ENCODE results near the gene ALOX5. TPM values are rescaled to one million over a fixed set of nuclear protein-coding genes. Genes with fewer than 3 reads are reported as not detected.
"Not testable (repeated sequence)": the region's sequence is repeated elsewhere in the genome, so short reads cannot be mapped to it uniquely, and the experiment has no call there.

ALOX5 gene
- total RNA-seq, 2 experiments from 2014 or later = 0.56 to 0.60 TPM

GRCh38 chr10:45382591-45382990, 8.6 kb downstream of the ALOX5 start:
- intact Hi-C loops (cut with micrococcal nuclease) = no loop called here
- no peak for TF ChIP-seq CTCF (IDR thresholded peaks at IDR 0.05)
- Mint-ChIP-seq H3K4me1 (ENCODE audit: low read depth) (no peaks in the 10 kb centered on the region), H3K27ac (no peak overlapping the region), H3K4me3 (no peak overlapping the region), H3K27me3 (peaks cover 2% of the 10 kb centered on the region), H3K9me3 (no peaks in the 10 kb centered on the region), H3K36me3 (ENCODE audit: low read depth) (no peaks in the 10 kb centered on the region)
- ChIA-PET POLR2A (no interaction called here), CTCF (no interaction called here)
- ATAC-seq (no peak), DNase-seq (no peak)

GRCh38 chr10:45383682-45384330, 9.8 kb downstream of the ALOX5 start:
- ChIA-PET POLR2A (no interaction called here), CTCF (no interaction called here)
- no peak for ATAC-seq
- intact Hi-C loops (cut with micrococcal nuclease) = no loop called here
- no peak for DNase-seq
- no peaks in the 10 kb centered on the region for H3K36me3 Mint-ChIP-seq (ENCODE audit: low read depth)
- no peaks in the 10 kb centered on the region for H3K27me3 Mint-ChIP-seq
- no peak overlapping the region for H3K4me3 Mint-ChIP-seq
- H3K4me1 Mint-ChIP-seq (ENCODE audit: low read depth) = no peaks in the 10 kb centered on the region
- no peaks in the 10 kb centered on the region for H3K9me3 Mint-ChIP-seq
- H3K27ac Mint-ChIP-seq = no peak overlapping the region
- TF ChIP-seq CTCF (IDR thresholded peaks at IDR 0.05) = no peak

- intact Hi-C loops (cut with micrococcal nuclease) = no loop called here
- DNase-seq (no peak), ATAC-seq (no peak)
- no peaks in the 10 kb centered on the region for H3K9me3 Mint-ChIP-seq
- no peaks in the 10 kb centered on the region for H3K36me3 Mint-ChIP-seq (ENCODE audit: low read depth)
- H3K27me3 Mint-ChIP-seq = no peaks in the 10 kb centered on the region
- no peak overlapping the region for H3K4me3 Mint-ChIP-seq
- no peak overlapping the region for H3K27ac Mint-ChIP-seq
- CTCF ChIA-PET = no interaction called here
- no peak for TF ChIP-seq CTCF (IDR thresholded peaks at IDR 0.05)
- POLR2A ChIA-PET = no interaction called here
- H3K4me1 Mint-ChIP-seq (ENCODE audit: low read depth) = no peaks in the 10 kb centered on the region
Measured at GRCh38 chr10:45386657-45387056, 12.6 kb downstream of the ALOX5 start.

GRCh38 chr10:45387096-45387893, 13.3 kb downstream of the ALOX5 start:
- CTCF ChIA-PET = no interaction called here
- no peaks in the 10 kb centered on the region for H3K9me3 Mint-ChIP-seq

GRCh38 chr10:45389671-45390070, 15.7 kb downstream of the ALOX5 start:
- intact Hi-C loops (cut with micrococcal nuclease); ATAC-seq; H3K4me3 Mint-ChIP-seq; DNase-seq; H3K9me3 Mint-ChIP-seq; H3K36me3 Mint-ChIP-seq (ENCODE audit: low read depth); H3K27me3 Mint-ChIP-seq; CTCF ChIA-PET; H3K4me1 Mint-ChIP-seq (ENCODE audit: low read depth); POLR2A ChIA-PET; H3K27ac Mint-ChIP-seq: not testable (repeated sequence)

More at GRCh38 chr10:45387096-45387893, 13.3 kb downstream of the ALOX5 start:
- Mint-ChIP-seq H3K27me3 (no peaks in the 10 kb centered on the region), H3K4me3 (no peak overlapping the region), H3K36me3 (ENCODE audit: low read depth) (no peaks in the 10 kb centered on the region), H3K27ac (no peak overlapping the region), H3K4me1 (ENCODE audit: low read depth) (no peaks in the 10 kb centered on the region)
- TF ChIP-seq CTCF (IDR thresholded peaks at IDR 0.05) = no peak
- ATAC-seq (no peak), DNase-seq (no peak)
- intact Hi-C loops (cut with micrococcal nuclease) = no loop called here
- POLR2A ChIA-PET = no interaction called here

- intact Hi-C loops (cut with micrococcal nuclease); H3K27me3 Mint-ChIP-seq; H3K36me3 Mint-ChIP-seq (ENCODE audit: low read depth); ATAC-seq; H3K27ac Mint-ChIP-seq; POLR2A ChIA-PET; DNase-seq; H3K4me3 Mint-ChIP-seq; CTCF ChIA-PET; H3K4me1 Mint-ChIP-seq (ENCODE audit: low read depth): not testable (repeated sequence)
- peaks cover 13% of the 10 kb centered on the region for H3K9me3 Mint-ChIP-seq
Measured at GRCh38 chr10:45391636-45392035, 17.6 kb downstream of the ALOX5 start.

All from activated CD8-positive, alpha-beta T cell treated with anti-CD3 and anti-CD28 coated beads for 36 hours (primary cell).